Smooth muscle cell (in vitro differentiated cells): Measurements from ENCODE around the gene GEMIN5. TPM values are rescaled to one million over a fixed set of nuclear protein-coding genes. Genes with fewer than 3 reads are reported as not detected.
"Not testable (repeated sequence)": the region's sequence is repeated elsewhere in the genome, so short reads cannot be mapped to it uniquely, and the experiment has no call there.

ENCODE experiments used
- DNase-seq: peaks from one replicate; lab custom pipeline; 2025; ENCODE audit not compliant: unreplicated experiment; lab: John Stamatoyannopoulos, UW
- H2AFZ ChIP-seq: fragments of 200-600 bp; sonication (generic); 2 replicates; pipeline ENCODE4 v1.6.0; 2016; ENCODE audit warnings: antibody characterized with exemption, low read depth, mild to moderate bottlenecking
- H3F3A ChIP-seq: fragments of 200-600 bp; sonication (generic); 2 replicates; pipeline ENCODE4 v1.6.0; 2017; ENCODE audit warnings: antibody characterized with exemption, low read depth
- H3K27ac ChIP-seq: fragments of 200-600 bp; sonication (generic); 2 replicates; pipeline ENCODE4 v1.5.1; 2016; ENCODE audit warnings: low read depth, mild to moderate bottlenecking
- H3K27me3 ChIP-seq: fragments of 200-600 bp; sonication (generic); 2 replicates; pipeline ENCODE4 v1.6.1; 2016; ENCODE audit warnings: low read depth, mild to moderate bottlenecking
- H3K36me3 ChIP-seq: fragments of 200-600 bp; sonication (generic); 2 replicates; pipeline ENCODE4 v1.5.1; 2016; ENCODE audit warnings: low read depth
- H3K4me1 ChIP-seq: fragments of 200-600 bp; sonication (generic); 2 replicates; pipeline ENCODE4 v1.5.1; 2016; ENCODE audit warnings: low read depth
- H3K4me2 ChIP-seq: fragments of 200-600 bp; sonication (generic); 2 replicates; pipeline ENCODE4 v1.6.0; 2016; ENCODE audit warnings: mild to moderate bottlenecking
- H3K4me3 ChIP-seq: fragments of 200-600 bp; sonication (generic); 2 replicates; pipeline ENCODE4 v1.5.1; 2016; ENCODE audit warnings: mild to moderate bottlenecking
- H3K79me2 ChIP-seq: fragments of 200-600 bp; sonication (generic); 2 replicates; pipeline ENCODE4 v1.6.0; 2016; ENCODE audit warnings: low read depth, mild to moderate bottlenecking
- H3K9ac ChIP-seq: fragments of 200-600 bp; sonication (generic); 2 replicates; pipeline ENCODE4 v1.6.0; 2016; ENCODE audit warnings: low read depth
- H3K9me3 ChIP-seq: fragments of 200-600 bp; sonication (generic); replicated peaks from 2 replicates; pipeline ENCODE4 v1.5.1; 2016; ENCODE audit warnings: low read depth
- H4K20me1 ChIP-seq: fragments of 200-600 bp; sonication (generic); 2 replicates; pipeline ENCODE4 v1.6.0; 2016; ENCODE audit warnings: low read depth
- CTCF ChIP-seq: fragments of 200-600 bp; sonication (generic); IDR thresholded peaks from 2 replicates; pipeline ENCODE4 v1.5.1; 2017; ENCODE audit warnings: borderline replicate concordance, mild to moderate bottlenecking, antibody characterized with exemption; ENCODE audit not compliant: insufficient read depth, poor library complexity, severe bottlenecking
- WGBS: methylation state at CpG from one replicate; pipeline ENCODE4 v1.1.7; 2016; ENCODE audit warnings: low lambda C conversion rate; 5-methylcytosine and 5-hydroxymethylcytosine counted together
- polyA plus RNA-seq: library from polyadenylated mRNA; unstranded; fragments of >200 nt; fragmentation: Nextera tagmentation; extraction: Ambion mirVana; gene quantifications from 2 replicates; pipeline ENCODE4 v1.2.1, GENCODE V29; 2016
- total RNA-seq: library from RNA; depleted of rRNA; stranded (reverse); fragments of >200 nt; gene quantifications from 2 replicates; pipeline ENCODE4 v1.2.3, GENCODE V29; 2014

The GEMIN5 gene
- total and polyA plus RNA-seq, 2 experiments from 2014 or later: 5.3 to 11.1 TPM

- TF ChIP-seq CTCF: no peak
- Histone ChIP-seq H3K27ac (no peak overlapping the region), H3K36me3 (no peaks in the 10 kb centered on the region), H3K27me3 (no peaks in the 10 kb centered on the region), H3K4me3 (no peak overlapping the region), H3K9ac (no peak overlapping the region), H3K79me2 (peaks cover 63% of the 10 kb centered on the region), H4K20me1 (peaks cover 50% of the 10 kb centered on the region), H3K4me2 (no peak overlapping the region), H2AFZ (no peak overlapping the region), H3F3A (no peaks in the 10 kb centered on the region), H3K9me3 (no peaks in the 10 kb centered on the region), H3K4me1 (peaks cover 16% of the 10 kb centered on the region)
- DNase-seq: no peak
Measured at GRCh38 chr5:154944716-154945115, 6.7 kb upstream of the GEMIN5 start.

GRCh38 chr5:154943527-154943926 lies 5.5 kb upstream of the GEMIN5 start:
- WGBS: 94% methylated on average over 5 of the region's 5 CpGs
- H4K20me1 ChIP-seq: peaks cover 38% of the 10 kb centered on the region
- H3K4me3 ChIP-seq: no peak overlapping the region
- no peaks in the 10 kb centered on the region for H3F3A ChIP-seq
- no peak for DNase-seq
- no peaks in the 10 kb centered on the region for H3K9me3 ChIP-seq
- H3K9ac ChIP-seq: no peak overlapping the region
- H3K4me2 ChIP-seq: no peak overlapping the region
- H3K79me2 ChIP-seq: peaks cover 56% of the 10 kb centered on the region
- H3K36me3 ChIP-seq: no peaks in the 10 kb centered on the region
- H3K27me3 ChIP-seq: no peaks in the 10 kb centered on the region
- H3K27ac ChIP-seq: no peak overlapping the region
- peaks cover 16% of the 10 kb centered on the region for H3K4me1 ChIP-seq
- no peak for TF ChIP-seq CTCF
- no peak overlapping the region for H2AFZ ChIP-seq

GRCh38 chr5:154940772-154941620 lies 3.0 kb upstream of the GEMIN5 start, which contains the start of gene MRPL22:
TSS of gene MRPL22 (plus strand) at chr5:154941073. CDS start at chr5:154941111, 38 bp downstream.
- peak; percentile 74 for DNase-seq
- Histone ChIP-seq H3K27me3 (no peaks in the 10 kb centered on the region), H2AFZ (peak within 1 kb of the TSS; percentile 93), H3K4me3 (peak within 1 kb of the TSS; percentile 81), H3K4me2 (peak within 1 kb of the TSS; percentile 92), H3K27ac (peak within 1 kb of the TSS; percentile 43), H3F3A (no peaks in the 10 kb centered on the region), H3K36me3 (no peaks in the 10 kb centered on the region), H4K20me1 (peaks cover 13% of the 10 kb centered on the region), H3K9me3 (no peaks in the 10 kb centered on the region), H3K79me2 (peaks cover 38% of the 10 kb centered on the region), H3K4me1 (peaks cover 21% of the 10 kb centered on the region), H3K9ac (peak within 1 kb of the TSS; percentile 89)
- TF ChIP-seq CTCF: no peak
- WGBS: 5% methylated on average over 40 of the region's 40 CpGs

- Histone ChIP-seq H4K20me1 (peaks cover 8% of the 10 kb centered on the region), H3K27ac (no peak overlapping the region), H3K9me3 (no peaks in the 10 kb centered on the region), H3K4me2 (peak overlapping the region; percentile 92), H3F3A (no peaks in the 10 kb centered on the region), H2AFZ (peak overlapping the region; percentile 93), H3K36me3 (no peaks in the 10 kb centered on the region), H3K79me2 (peaks cover 35% of the 10 kb centered on the region), H3K27me3 (no peaks in the 10 kb centered on the region), H3K9ac (peak overlapping the region; percentile 89), H3K4me3 (peak overlapping the region; percentile 81), H3K4me1 (peaks cover 21% of the 10 kb centered on the region)
- no peak for TF ChIP-seq CTCF
- WGBS: 92% methylated on average over 9 of the region's 9 CpGs
- no peak for DNase-seq
Measured at GRCh38 chr5:154940375-154940771, 2.4 kb upstream of the GEMIN5 start.

GRCh38 chr5:154939387-154939786 lies 1.4 kb upstream of the GEMIN5 start:
- H3K9ac ChIP-seq, DNase-seq, H3K4me3 ChIP-seq, H3K27ac ChIP-seq, H3K9me3 ChIP-seq, H3K27me3 ChIP-seq, H4K20me1 ChIP-seq, H3K4me2 ChIP-seq, H3F3A ChIP-seq, H3K36me3 ChIP-seq: not testable (repeated sequence)
- WGBS: 92% methylated on average over 5 of the region's 5 CpGs
- peak overlapping the region; percentile 40 for H2AFZ ChIP-seq
- peaks cover 33% of the 10 kb centered on the region for H3K79me2 ChIP-seq
- H3K4me1 ChIP-seq: peaks cover 21% of the 10 kb centered on the region
